ENCODE measurements around the gene PIP4K2A. TPM values are rescaled to one million over a fixed set of nuclear protein-coding genes. Genes with fewer than 3 reads are reported as not detected.

The PIP4K2A gene
- total RNA-seq, 1 donor from 2014 or later = 110 TPM

- Mint-ChIP-seq H3K27ac (ENCODE audit: unreplicated experiment) (no peak overlapping the region), H3K36me3 (ENCODE audit: low read depth, unreplicated experiment) (peaks cover 15% of the 10 kb centered on the region), H3K4me1 (ENCODE audit: unreplicated experiment) (peaks cover 50% of the 10 kb centered on the region), H3K9me3 (ENCODE audit: unreplicated experiment) (no peaks in the 10 kb centered on the region), H3K27me3 (ENCODE audit: unreplicated experiment) (peaks cover 4% of the 10 kb centered on the region), H3K4me3 (ENCODE audit: unreplicated experiment) (no peak overlapping the region)
- no peak for DNase-seq (ENCODE audit: low spot score)
- TF ChIP-seq CTCF (IDR thresholded peaks at IDR 0.05; ENCODE audit: unreplicated experiment) = no peak
Observed at GRCh38 chr10:22599048-22599561, 115.3 kb downstream of the PIP4K2A start.

- no peak overlapping the region for H3K4me3 Mint-ChIP-seq (ENCODE audit: unreplicated experiment)
- peaks cover 4% of the 10 kb centered on the region for H3K27me3 Mint-ChIP-seq (ENCODE audit: unreplicated experiment)
- no peak for DNase-seq (ENCODE audit: low spot score)
- peaks cover 50% of the 10 kb centered on the region for H3K4me1 Mint-ChIP-seq (ENCODE audit: unreplicated experiment)
- TF ChIP-seq CTCF (IDR thresholded peaks at IDR 0.05; ENCODE audit: unreplicated experiment) = no peak
- peak overlapping the region; percentile 36 for H3K27ac Mint-ChIP-seq (ENCODE audit: unreplicated experiment)
- H3K9me3 Mint-ChIP-seq (ENCODE audit: unreplicated experiment) = no peaks in the 10 kb centered on the region
- H3K36me3 Mint-ChIP-seq (ENCODE audit: low read depth, unreplicated experiment) = peaks cover 15% of the 10 kb centered on the region
Observed at GRCh38 chr10:22598478-22598877, 115.9 kb downstream of the PIP4K2A start.

GRCh38 chr10:22597138-22597537, 117.2 kb downstream of the PIP4K2A start:
- peaks cover 4% of the 10 kb centered on the region for H3K27me3 Mint-ChIP-seq (ENCODE audit: unreplicated experiment)
- H3K27ac Mint-ChIP-seq (ENCODE audit: unreplicated experiment) = peak overlapping the region; percentile 87
- peaks cover 20% of the 10 kb centered on the region for H3K36me3 Mint-ChIP-seq (ENCODE audit: low read depth, unreplicated experiment)
- no peak for TF ChIP-seq CTCF (IDR thresholded peaks at IDR 0.05; ENCODE audit: unreplicated experiment)
- DNase-seq (ENCODE audit: low spot score) = no peak
- H3K9me3 Mint-ChIP-seq (ENCODE audit: unreplicated experiment) = no peaks in the 10 kb centered on the region
- H3K4me3 Mint-ChIP-seq (ENCODE audit: unreplicated experiment) = no peak overlapping the region
- peaks cover 50% of the 10 kb centered on the region for H3K4me1 Mint-ChIP-seq (ENCODE audit: unreplicated experiment)

- no peak for TF ChIP-seq CTCF (IDR thresholded peaks at IDR 0.05; ENCODE audit: unreplicated experiment)
- Mint-ChIP-seq H3K9me3 (ENCODE audit: unreplicated experiment) (no peaks in the 10 kb centered on the region), H3K27me3 (ENCODE audit: unreplicated experiment) (peaks cover 4% of the 10 kb centered on the region), H3K27ac (ENCODE audit: unreplicated experiment) (no peak overlapping the region), H3K4me1 (ENCODE audit: unreplicated experiment) (peaks cover 24% of the 10 kb centered on the region), H3K36me3 (ENCODE audit: low read depth, unreplicated experiment) (peaks cover 27% of the 10 kb centered on the region), H3K4me3 (ENCODE audit: unreplicated experiment) (no peak overlapping the region)
- DNase-seq (ENCODE audit: low spot score) = no peak
Observed at GRCh38 chr10:22593636-22594198, 120.7 kb downstream of the PIP4K2A start.

GRCh38 chr10:22593026-22593425, 121.4 kb downstream of the PIP4K2A start:
- peaks cover 33% of the 10 kb centered on the region for H3K36me3 Mint-ChIP-seq (ENCODE audit: low read depth, unreplicated experiment)
- peaks cover 17% of the 10 kb centered on the region for H3K4me1 Mint-ChIP-seq (ENCODE audit: unreplicated experiment)
- H3K27ac Mint-ChIP-seq (ENCODE audit: unreplicated experiment) = peak overlapping the region; percentile 36
- no peaks in the 10 kb centered on the region for H3K9me3 Mint-ChIP-seq (ENCODE audit: unreplicated experiment)
- no peak overlapping the region for H3K4me3 Mint-ChIP-seq (ENCODE audit: unreplicated experiment)
- DNase-seq (ENCODE audit: low spot score) = no peak
- peaks cover 3% of the 10 kb centered on the region for H3K27me3 Mint-ChIP-seq (ENCODE audit: unreplicated experiment)
- TF ChIP-seq CTCF (IDR thresholded peaks at IDR 0.05; ENCODE audit: unreplicated experiment) = no peak

Measured in endothelial cell (in vitro differentiated cells).